Heart left ventricle (tissue), 13 donors: ENCODE data around the gene NCKAP1.

Experiments
- POLR2A ChIP-seq, 2 donors: fragments of 450-650 bp; IDR thresholded peaks; one replicate each; pipeline ENCODE4 v1.6.1; 2017; ENCODE audit warnings: antibody characterized with exemption in 2 of 2, mild to moderate bottlenecking in 2 of 2, moderate library complexity in 2 of 2
- TF ChIP-seq, protein P1 (sequence below), 12 donors: fragments of 200-600 bp; sonication (generic) in 4 of 12; IDR thresholded peaks; one replicate each; pipeline versions ENCODE4 v1.5.0 to v1.8.0; 2018 to 2022; ENCODE audit warnings: antibody characterized with exemption in 12 of 12, mild to moderate bottlenecking in 5 of 12
- donor health status: ischemic (EF 13 %, LVEDD 7.1; RV severe dilation, severe dysfunction).
- donor health status: DM: no; HTN: yes; CAD: no.
- donor health status: DM: no; HTN: no; CAD: no.
- donor health status: ischemic (EF 25% LVEDD 6.9; RV normal size, moderate dysfunction).
- donor health status: ischemic (EF 25% LVEDD 5.7; RV mildly dilated, moderate dysfunction).
- donor health status: ischemic (EF 35%, LVEDD 5.7; RV mildly dilated, moderate dysfunction).
- donor health status: nonischemic (EF 11% LVEDD 7.7; RV severe dilation, severe dysfunction).
- donor health status: DM: yes; HTN: yes; CAD: no.
- donor health status: PGD.
- donor health status: ischemic (EF 29% LVEDD 5.4; RV normal size, mild dysfunction).
- donor health status: nonischemic (EF 23%, LVEDD 6.1; RV moderate dilation, normal function).

DNA sequence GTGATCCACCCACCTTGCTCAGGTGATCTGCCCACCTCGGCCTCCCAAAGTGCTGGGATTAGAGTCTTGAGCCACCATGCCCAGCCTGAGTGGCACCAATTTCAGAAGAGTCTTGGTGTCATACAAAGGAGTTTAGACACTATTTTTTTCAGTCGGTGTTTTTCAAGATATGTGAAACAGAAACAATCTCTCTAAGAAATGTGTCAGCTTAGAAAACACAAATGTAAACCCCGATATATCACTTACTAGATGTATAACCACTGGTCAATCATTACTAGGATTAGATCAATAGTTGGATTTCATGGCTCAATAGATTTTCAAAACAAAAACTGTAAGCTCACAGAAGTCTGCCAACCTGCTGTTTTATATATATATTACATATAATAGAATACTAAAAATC is 104.6 kb downstream of the NCKAP1 start:
- TF ChIP-seq, protein P1, sequence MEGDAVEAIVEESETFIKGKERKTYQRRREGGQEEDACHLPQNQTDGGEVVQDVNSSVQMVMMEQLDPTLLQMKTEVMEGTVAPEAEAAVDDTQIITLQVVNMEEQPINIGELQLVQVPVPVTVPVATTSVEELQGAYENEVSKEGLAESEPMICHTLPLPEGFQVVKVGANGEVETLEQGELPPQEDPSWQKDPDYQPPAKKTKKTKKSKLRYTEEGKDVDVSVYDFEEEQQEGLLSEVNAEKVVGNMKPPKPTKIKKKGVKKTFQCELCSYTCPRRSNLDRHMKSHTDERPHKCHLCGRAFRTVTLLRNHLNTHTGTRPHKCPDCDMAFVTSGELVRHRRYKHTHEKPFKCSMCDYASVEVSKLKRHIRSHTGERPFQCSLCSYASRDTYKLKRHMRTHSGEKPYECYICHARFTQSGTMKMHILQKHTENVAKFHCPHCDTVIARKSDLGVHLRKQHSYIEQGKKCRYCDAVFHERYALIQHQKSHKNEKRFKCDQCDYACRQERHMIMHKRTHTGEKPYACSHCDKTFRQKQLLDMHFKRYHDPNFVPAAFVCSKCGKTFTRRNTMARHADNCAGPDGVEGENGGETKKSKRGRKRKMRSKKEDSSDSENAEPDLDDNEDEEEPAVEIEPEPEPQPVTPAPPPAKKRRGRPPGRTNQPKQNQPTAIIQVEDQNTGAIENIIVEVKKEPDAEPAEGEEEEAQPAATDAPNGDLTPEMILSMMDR (IDR thresholded peaks at IDR 0.05) = no peak
- TF ChIP-seq POLR2A (IDR thresholded peaks at IDR 0.05) = no peak
